GM12878 (cell line): Measurements from ENCODE around the gene SV2B. TPM values are rescaled to one million over a fixed set of nuclear protein-coding genes. Genes with fewer than 3 reads are reported as not detected.

Experiments used
- ATAC-seq: fragments of 200-7000 bp; cut with Tn5 transposase; 3 replicates; pipeline ENCODE4 v1.9.1; 2020; ENCODE audit warnings: mild to moderate bottlenecking, moderate library complexity
- BruUV-seq: library from RNA; stranded (reverse); fragments of 400-500 nt; replicated peaks from 2 replicates; lab custom pipeline; 2021; lab: Mats Ljungman, UMichigan
- CTCF ChIA-PET: fragments of 300-600 bp; sonication (Branson Sonifier 250); formaldehyde crosslinking; extraction: SDS; loops from one replicate; lab custom pipeline; 2021; ENCODE audit warnings: inconsistent platforms; lab: Yijun Ruan, JAX
- POLR2A ChIA-PET: fragments of 350-600 bp; formaldehyde crosslinking; extraction: SDS; loops from one replicate; lab custom pipeline; 2021; ENCODE audit warnings: inconsistent platforms; lab: Charles Lee
- RAD21 ChIA-PET: fragments of 300-600 bp; sonication (Branson Sonifier 250); formaldehyde crosslinking; loops from one replicate; lab custom pipeline; 2023; ENCODE audit warnings: antibody characterized with exemption; ENCODE audit not compliant: unreplicated experiment; lab: Charles Lee
- SMC1A ChIA-PET: fragments of 300-600 bp; sonication (Branson Sonifier 250); formaldehyde crosslinking; loops from one replicate; lab custom pipeline; 2023; ENCODE audit not compliant: unreplicated experiment, uncharacterized antibody; lab: Charles Lee
- DNase-seq: peaks from one replicate; pipeline ENCODE4 v3.0.0-alpha.2; 2011; ENCODE audit warnings: low read depth, low spot score
- FAIRE-seq: peaks from 3 replicates; lab custom pipeline; 2011; peaks lifted over from hg19 to GRCh38; lab: Jason Lieb, UNC
- H2AFZ ChIP-seq: 2 replicates; pipeline ENCODE4 v1.6.0; 2011; ENCODE audit warnings: low read depth, low read length, control low read depth; ENCODE audit not compliant: control insufficient read depth
- H3K27ac ChIP-seq: 2 replicates; pipeline ENCODE4 v1.5.1; 2011; ENCODE audit warnings: control low read depth; ENCODE audit not compliant: control insufficient read depth, insufficient read depth
- H3K27me3 ChIP-seq, 2 experiments: replicated peaks in 1 of 2; 2 replicates each; pipeline versions ENCODE4 v1.6.0 to v1.6.1; 2011; ENCODE audit warnings: low read length in 1 of 2; ENCODE audit not compliant: control insufficient read depth in 2 of 2, insufficient read depth in 2 of 2
- H3K36me3 ChIP-seq, 2 experiments: 2 replicates each; pipeline ENCODE4 v1.5.1; 2011; ENCODE audit warnings: low read length in 1 of 2; ENCODE audit not compliant: control insufficient read depth in 2 of 2, insufficient read depth in 2 of 2
- H3K4me1 ChIP-seq: 2 replicates; pipeline ENCODE4 v1.6.1; 2011; ENCODE audit warnings: mild to moderate bottlenecking, low read length, moderate library complexity, mixed read lengths; ENCODE audit not compliant: control insufficient read depth, insufficient read depth
- H3K4me2 ChIP-seq: 2 replicates; pipeline ENCODE4 v1.6.0; 2011; ENCODE audit warnings: control low read depth; ENCODE audit not compliant: control insufficient read depth, insufficient read depth
- H3K4me3 ChIP-seq: fragments of 200-600 bp; sonication (generic); 2 replicates; pipeline ENCODE4 v1.5.1; 2016
- H3K79me2 ChIP-seq: 2 replicates; pipeline ENCODE4 v1.6.0; 2011; ENCODE audit warnings: low read length; ENCODE audit not compliant: control insufficient read depth, insufficient read depth
- H3K9ac ChIP-seq: 2 replicates; pipeline ENCODE4 v1.8.0; 2011; ENCODE audit warnings: low read length, control low read depth, mixed read lengths; ENCODE audit not compliant: control insufficient read depth, insufficient read depth
- H3K9me3 ChIP-seq: replicated peaks from 3 replicates; pipeline ENCODE4 v1.5.1; 2011; ENCODE audit warnings: mild to moderate bottlenecking, low read length; ENCODE audit not compliant: control insufficient read depth, insufficient read depth
- H4K20me1 ChIP-seq: 2 replicates; pipeline ENCODE4 v1.6.0; 2011; ENCODE audit not compliant: control insufficient read depth, insufficient read depth
- BCL11A ChIP-seq: IDR thresholded peaks from 2 replicates; pipeline ENCODE4 v1.6.1; 2011; ENCODE audit warnings: low read depth, low read length
- BHLHE40 ChIP-seq, 2 experiments: fragments of 450-650 bp in 1 of 2; IDR thresholded peaks; 2 replicates each; pipeline ENCODE4 v1.6.1; 2011 to 2017; ENCODE audit warnings: low read depth in 2 of 2, borderline replicate concordance in 1 of 2, improper control_type of control experiment in 1 of 2, low read length in 1 of 2, mild to moderate bottlenecking in 1 of 2
- CBX3 ChIP-seq: fragments of 200-600 bp; sonication (generic); IDR thresholded peaks from 2 replicates; pipeline ENCODE4 v1.6.1; 2016; ENCODE audit warnings: low read depth, borderline replicate concordance
- ETV6 ChIP-seq, 2 experiments: fragments of 450-650 bp in 1 of 2; IDR thresholded peaks in 1 of 2; conservative IDR thresholded peaks in 1 of 2; 2 replicates each; pipeline ENCODE4 v1.6.1; 2014; ENCODE audit warnings: antibody characterized with exemption in 1 of 2, borderline replicate concordance in 1 of 2, low read depth in 1 of 2, mild to moderate bottlenecking in 1 of 2, moderate library complexity in 1 of 2
- MTA3 ChIP-seq: IDR thresholded peaks from 2 replicates; pipeline ENCODE4 v1.6.1; 2012; ENCODE audit warnings: low read length, inconsistent platforms, borderline replicate concordance
- NFIC ChIP-seq: IDR thresholded peaks from 2 replicates; pipeline ENCODE4 v1.6.1; 2012; ENCODE audit warnings: low read depth, mild to moderate bottlenecking, inconsistent platforms, low read length, moderate library complexity
- RFX5 ChIP-seq: IDR thresholded peaks from 2 replicates; pipeline ENCODE4 v1.6.1; 2011; ENCODE audit warnings: low read depth, low read length, improper control_type of control experiment
- ZNF274 ChIP-seq: IDR thresholded peaks from one replicate; pipeline ENCODE4 v1.8.0; 2011; ENCODE audit not compliant: insufficient read length, insufficient read depth
- WGBS: methylation state at CpG from one replicate; pipeline ENCODE4 v1.1.6; 2016; ENCODE audit warnings: low lambda C conversion rate; ENCODE audit not compliant: insufficient replicate concordance, insufficient coverage; ENCODE audit errors: missing lambda C conversion rate; 5-methylcytosine and 5-hydroxymethylcytosine counted together
- in situ Hi-C: fragments of 300-500 bp; cut with MboI; formaldehyde crosslinking; loops from 9 replicates; pipeline ENCODE4 v1.14.3; 2018; ENCODE audit warnings: mixed read lengths
- intact Hi-C: fragments of 100-400 bp; cut with micrococcal nuclease; formaldehyde crosslinking; loops from one replicate; pipeline ENCODE4 v1.14.2; 2022; ENCODE audit not compliant: unreplicated experiment
- polyA plus RNA-seq, 11 experiments: library from polyadenylated mRNA; depleted of rRNA in 4 of 11; unstranded in 6 of 11; stranded (reverse) in 5 of 11; fragments of >200 nt; fragmentation: Nextera tagmentation in 4 of 11; fragmentation: Illumina TruSeq in 1 of 11; extraction: Ambion mirVana in 4 of 11; extraction: Trizol in 1 of 11; gene quantifications; 1 replicate in 1 of 11; 2 replicates in 10 of 11; pipeline versions ENCODE4 v1.2.1 to v1.2.3, GENCODE V29; 2011 to 2016; ENCODE audit warnings: inconsistent platforms in 2 of 11, missing spikeins in 2 of 11, low read depth in 1 of 11
- total RNA-seq, 4 experiments: library from RNA; depleted of rRNA in 3 of 4; stranded (reverse); fragments of >200 nt in 3 of 4; fragmentation: Illumina TruSeq in 1 of 4; extraction: Trizol in 1 of 4; gene quantifications; 2 replicates each; pipeline versions ENCODE4 v1.2.1 to v1.2.3, GENCODE V29; 2013 to 2021
- TF ChIP-seq, protein P1 (sequence below): fragments of 450-650 bp; formaldehyde crosslinking; IDR thresholded peaks from 2 replicates; pipeline ENCODE4 v1.5.0; 2022; ENCODE audit warnings: mild to moderate bottlenecking, missing genetic modification characterization

SV2B gene
- total and polyA plus RNA-seq, 10 of the 15 experiments (the other 5 are each of a cell fraction or from before 2014, with no cell fraction given): 0.03 to 1.7 (median 1.3) TPM

DNA sequence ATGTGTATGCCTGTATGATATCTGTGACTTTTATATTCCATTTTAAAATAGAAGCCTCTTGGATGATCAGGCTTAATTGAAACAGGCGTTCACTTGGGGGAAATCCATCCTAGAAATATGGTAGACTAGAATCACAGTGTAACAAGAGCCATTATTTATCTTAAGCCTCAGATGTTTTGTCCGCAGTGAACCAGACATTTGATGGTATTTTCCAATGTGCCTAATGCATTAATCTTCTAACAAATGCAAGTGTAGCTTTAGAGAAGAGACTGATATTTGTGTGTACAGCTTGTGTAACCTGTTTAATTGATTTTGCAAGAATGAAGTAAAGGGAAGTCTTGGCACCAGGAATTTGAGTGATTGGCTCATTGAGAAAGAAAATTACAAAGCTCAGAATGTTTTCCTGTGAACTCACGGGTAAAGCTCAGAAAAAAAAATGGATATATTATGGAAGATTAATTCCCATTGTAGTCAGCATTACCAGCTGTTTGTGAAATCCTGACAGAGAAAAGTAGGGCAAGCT is 155.7 kb downstream of the SV2B start:
- H3K9ac ChIP-seq: no peak overlapping the region
- H3K9me3 ChIP-seq: no peaks in the 10 kb centered on the region
- H3K27ac ChIP-seq: no peak overlapping the region
- DNase-seq: no peak
- in situ Hi-C loops: no loop called here
- ChIA-PET CTCF (interaction anchor here (3.4 to 7.4 kb wide), 2 partner anchors 9 to 16 kb away, joined by 18 to 42 read pairs; no protein-coding TSS in a partner anchor), RAD21 (no interaction called here), POLR2A (no interaction called here), SMC1A (interaction anchor here (1.2 to 4.1 kb wide), 2 partner anchors 8 to 17 kb away, joined by 3 to 20 read pairs; no protein-coding TSS in a partner anchor)
- no peaks in the 10 kb centered on the region for H3K36me3 ChIP-seq
- H3K4me3 ChIP-seq: no peak overlapping the region
- no peaks in the 10 kb centered on the region for H3K79me2 ChIP-seq
- H3K4me1 ChIP-seq: no peaks in the 10 kb centered on the region
- no peak for FAIRE-seq
- 14% methylated on average over 3 of the region's 3 CpGs for WGBS
- H3K27me3 ChIP-seq: no peaks in the 10 kb centered on the region
- no peak for TF ChIP-seq BHLHE40 (IDR thresholded peaks at IDR 0.05; ENCODE audit: borderline replicate concordance in 1 of 2, low read depth in 2 of 2, low read length in 1 of 2)
- no peak for TF ChIP-seq BCL11A
- TF ChIP-seq, protein P1, sequence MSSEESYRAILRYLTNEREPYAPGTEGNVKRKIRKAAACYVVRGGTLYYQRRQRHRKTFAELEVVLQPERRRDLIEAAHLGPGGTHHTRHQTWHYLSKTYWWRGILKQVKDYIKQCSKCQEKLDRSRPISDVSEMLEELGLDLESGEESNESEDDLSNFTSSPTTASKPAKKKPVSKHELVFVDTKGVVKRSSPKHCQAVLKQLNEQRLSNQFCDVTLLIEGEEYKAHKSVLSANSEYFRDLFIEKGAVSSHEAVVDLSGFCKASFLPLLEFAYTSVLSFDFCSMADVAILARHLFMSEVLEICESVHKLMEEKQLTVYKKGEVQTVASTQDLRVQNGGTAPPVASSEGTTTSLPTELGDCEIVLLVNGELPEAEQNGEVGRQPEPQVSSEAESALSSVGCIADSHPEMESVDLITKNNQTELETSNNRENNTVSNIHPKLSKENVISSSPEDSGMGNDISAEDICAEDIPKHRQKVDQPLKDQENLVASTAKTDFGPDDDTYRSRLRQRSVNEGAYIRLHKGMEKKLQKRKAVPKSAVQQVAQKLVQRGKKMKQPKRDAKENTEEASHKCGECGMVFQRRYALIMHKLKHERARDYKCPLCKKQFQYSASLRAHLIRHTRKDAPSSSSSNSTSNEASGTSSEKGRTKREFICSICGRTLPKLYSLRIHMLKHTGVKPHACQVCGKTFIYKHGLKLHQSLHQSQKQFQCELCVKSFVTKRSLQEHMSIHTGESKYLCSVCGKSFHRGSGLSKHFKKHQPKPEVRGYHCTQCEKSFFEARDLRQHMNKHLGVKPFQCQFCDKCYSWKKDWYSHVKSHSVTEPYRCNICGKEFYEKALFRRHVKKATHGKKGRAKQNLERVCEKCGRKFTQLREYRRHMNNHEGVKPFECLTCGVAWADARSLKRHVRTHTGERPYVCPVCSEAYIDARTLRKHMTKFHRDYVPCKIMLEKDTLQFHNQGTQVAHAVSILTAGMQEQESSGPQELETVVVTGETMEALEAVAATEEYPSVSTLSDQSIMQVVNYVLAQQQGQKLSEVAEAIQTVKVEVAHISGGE (CRISPR knock-in tag): no peak
- TF ChIP-seq ZNF274: no peak
- no peak for TF ChIP-seq MTA3
- no peak for TF ChIP-seq NFIC
- TF ChIP-seq ETV6 (conservative IDR thresholded peaks at IDR 0.05 in 1 of 2, IDR thresholded peaks at IDR 0.05 in 1 of 2; ENCODE audit: borderline replicate concordance in 1 of 2, low read depth in 1 of 2): no peak
- no peak for TF ChIP-seq RFX5
- TF ChIP-seq CBX3: no peak
- H4K20me1 ChIP-seq: no peaks in the 10 kb centered on the region
- ATAC-seq: no peak
- BruUV-seq: no TSS peak
- H2AFZ ChIP-seq: no peak overlapping the region
- intact Hi-C loops: no loop called here
- no peak overlapping the region for H3K4me2 ChIP-seq
